Measurements from ENCODE around the gene RAD51B.

Gene RAD51B

DNA sequence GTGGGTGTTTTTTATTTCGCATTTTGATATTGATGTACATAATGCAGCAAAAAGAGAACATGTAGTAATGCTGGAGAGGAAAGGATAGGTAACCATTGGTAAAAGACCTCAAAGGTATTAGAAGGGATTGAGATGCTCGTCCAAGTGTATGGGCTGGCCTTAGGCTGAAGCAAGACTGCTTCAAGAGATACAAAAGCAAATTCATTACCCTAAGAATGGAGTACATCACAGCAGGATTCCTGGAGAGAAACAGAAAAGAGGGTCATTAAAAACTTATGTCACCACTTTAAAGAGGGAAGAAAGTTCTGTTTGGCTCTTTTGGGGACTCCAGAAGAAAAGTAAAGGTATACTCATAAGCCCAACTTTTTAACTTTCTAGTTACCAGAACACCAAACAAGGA, 552.8 kb downstream of the RAD51B start:
- H3K4me3 Mint-ChIP-seq, result no peak overlapping the region
- no peaks in the 10 kb centered on the region for H3K9me3 Mint-ChIP-seq
- peaks cover 31% of the 10 kb centered on the region for H3K4me1 Mint-ChIP-seq (ENCODE audit: low read depth)
- H3K27ac Mint-ChIP-seq, result no peak overlapping the region
- no peaks in the 10 kb centered on the region for H3K27me3 Mint-ChIP-seq (ENCODE audit: low read depth)
- no peaks in the 10 kb centered on the region for H3K36me3 Mint-ChIP-seq (ENCODE audit: low read depth)

DNA sequence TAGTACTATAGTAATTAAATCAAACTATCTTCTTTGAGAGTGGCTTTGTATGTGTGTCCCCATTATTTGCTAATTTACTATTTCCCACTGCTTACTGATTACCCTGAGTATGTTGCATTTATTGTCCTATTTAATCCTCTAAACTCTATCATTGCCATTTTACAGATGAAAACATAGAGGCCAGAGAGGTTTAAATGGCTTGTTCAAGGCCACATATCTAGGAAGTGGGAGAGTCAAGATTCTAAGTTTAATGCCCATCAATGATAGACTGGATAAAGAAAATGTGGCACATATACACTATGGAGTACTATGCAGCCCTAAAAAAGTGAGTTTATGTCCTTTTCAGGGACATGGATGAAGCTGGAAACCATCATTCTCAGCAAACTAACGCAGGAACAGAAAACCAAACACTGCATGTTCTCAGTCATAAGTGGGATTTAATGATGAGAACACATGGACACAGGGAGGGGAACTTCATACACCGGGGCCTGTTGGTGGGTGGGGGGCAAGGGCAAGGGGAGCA, 553.6 kb downstream of the RAD51B start:
- Mint-ChIP-seq H3K27ac (no peak overlapping the region), H3K9me3 (no peaks in the 10 kb centered on the region), H3K4me1 (ENCODE audit: low read depth) (peaks cover 34% of the 10 kb centered on the region), H3K36me3 (ENCODE audit: low read depth) (no peaks in the 10 kb centered on the region), H3K27me3 (ENCODE audit: low read depth) (no peaks in the 10 kb centered on the region), H3K4me3 (no peak overlapping the region)

DNA sequence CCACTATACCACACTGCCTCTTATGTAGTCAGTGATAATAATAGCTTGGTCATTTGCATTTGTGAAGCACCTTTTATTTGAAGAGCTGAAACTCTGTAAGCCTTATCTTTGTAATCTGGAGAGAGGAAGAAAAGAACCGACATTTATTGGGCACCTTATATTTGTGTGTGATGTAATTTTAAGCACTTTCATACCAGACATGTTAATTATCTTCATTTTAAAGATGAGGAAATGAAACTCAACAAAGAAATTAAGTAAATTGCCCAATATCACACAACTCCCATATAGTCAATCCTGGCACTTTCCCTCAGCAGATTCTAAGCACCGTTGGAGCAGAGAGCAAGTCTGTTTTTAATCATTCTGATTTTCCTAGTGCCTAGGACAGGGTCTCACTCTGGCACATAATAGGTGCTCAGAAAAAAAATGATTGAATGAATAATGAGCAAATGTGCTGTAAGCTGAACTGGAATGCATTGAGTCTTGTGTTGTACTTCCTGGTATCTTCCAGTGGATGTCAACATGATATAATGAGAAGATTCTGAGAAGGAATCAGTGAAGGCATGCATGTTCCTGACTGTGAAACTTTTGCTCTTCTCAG, 554.4 kb downstream of the RAD51B start:
- H3K4me3 Mint-ChIP-seq, result no peak overlapping the region
- H3K9me3 Mint-ChIP-seq, result no peaks in the 10 kb centered on the region
- peaks cover 28% of the 10 kb centered on the region for H3K4me1 Mint-ChIP-seq (ENCODE audit: low read depth)
- no peaks in the 10 kb centered on the region for H3K36me3 Mint-ChIP-seq (ENCODE audit: low read depth)
- H3K27ac Mint-ChIP-seq, result no peak overlapping the region
- H3K27me3 Mint-ChIP-seq (ENCODE audit: low read depth), result no peaks in the 10 kb centered on the region

DNA sequence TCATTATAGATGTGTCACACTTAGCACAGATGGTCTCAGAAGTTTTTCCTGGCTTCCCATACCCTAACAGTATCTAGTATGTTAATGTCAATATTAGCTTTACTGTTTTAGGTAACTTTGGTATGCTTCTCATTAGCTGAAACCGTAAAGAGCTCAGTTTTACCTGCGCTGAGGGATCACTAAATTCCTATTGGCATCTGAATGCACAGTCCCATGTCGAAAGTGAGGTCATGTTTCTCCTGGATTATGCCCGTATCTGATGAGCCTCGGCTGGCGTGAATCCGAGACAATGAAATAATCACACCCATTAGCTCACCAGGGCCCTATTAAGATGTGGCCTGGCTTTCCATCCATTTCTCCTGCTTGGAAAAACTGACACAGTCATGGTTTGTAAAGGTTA, 555.1 kb downstream of the RAD51B start:
- Mint-ChIP-seq H3K4me1 (ENCODE audit: low read depth) (peaks cover 24% of the 10 kb centered on the region), H3K4me3 (no peak overlapping the region)

DNA sequence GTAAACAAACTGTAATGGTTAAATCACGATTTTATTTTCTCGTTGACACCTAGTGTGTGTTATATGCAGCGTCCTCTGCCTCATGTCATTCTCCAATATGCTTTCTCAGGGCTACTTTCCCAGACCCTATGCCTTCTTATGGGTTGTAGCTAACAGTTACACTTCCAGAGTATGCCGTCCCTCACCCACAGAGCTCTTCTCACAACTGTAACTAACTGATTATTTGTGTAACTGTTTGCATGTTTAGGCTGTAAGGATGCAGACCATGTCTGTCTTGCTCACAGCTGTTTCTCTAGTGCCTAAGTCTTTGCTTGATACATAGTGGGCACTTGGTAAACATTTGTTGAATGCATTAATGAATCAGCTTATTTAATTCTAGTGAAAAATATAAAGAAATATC, 555.8 kb downstream of the RAD51B start:
- no peak overlapping the region for H3K27ac Mint-ChIP-seq

More for the DNA sequence above, 555.1 kb downstream of the RAD51B start:
- no peaks in the 10 kb centered on the region for H3K36me3 Mint-ChIP-seq (ENCODE audit: low read depth)
- H3K9me3 Mint-ChIP-seq, result no peaks in the 10 kb centered on the region
- no peaks in the 10 kb centered on the region for H3K27me3 Mint-ChIP-seq (ENCODE audit: low read depth)
- no peak overlapping the region for H3K27ac Mint-ChIP-seq

DNA sequence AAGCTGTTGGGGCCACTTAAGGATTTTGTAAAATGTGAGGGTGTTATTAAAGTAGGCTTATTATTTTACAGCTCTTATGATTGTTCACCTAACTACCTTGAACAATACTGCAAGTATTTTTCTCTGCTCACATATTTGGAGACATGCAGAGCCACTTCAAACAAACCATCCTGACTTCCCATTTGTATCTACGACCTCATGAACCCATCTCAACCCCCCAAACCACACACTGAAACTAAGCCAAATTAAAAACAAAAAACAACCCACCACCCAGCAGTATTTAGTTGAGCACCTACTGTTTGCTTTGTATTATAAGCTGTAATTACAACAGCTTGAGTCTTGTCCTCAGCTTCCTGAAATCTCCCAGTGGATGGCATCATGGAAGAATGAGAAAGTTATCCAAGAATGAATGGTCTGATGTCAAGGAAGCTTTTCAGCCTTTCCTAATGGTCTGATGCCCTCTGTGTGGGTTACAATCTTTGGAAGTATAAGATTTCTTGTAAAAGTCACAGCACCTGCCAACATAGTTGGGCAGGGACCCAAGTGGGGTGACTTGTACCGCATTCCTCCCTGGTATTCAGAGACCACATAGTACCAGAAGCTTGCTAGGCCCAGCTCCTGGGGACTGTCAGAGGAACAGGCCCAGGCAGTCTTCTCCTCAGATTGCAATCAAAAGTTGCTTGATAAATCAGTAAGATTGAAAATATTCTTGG, 556.6 kb downstream of the RAD51B start:
- Mint-ChIP-seq H3K4me3 (no peak overlapping the region), H3K27me3 (ENCODE audit: low read depth) (no peaks in the 10 kb centered on the region), H3K4me1 (ENCODE audit: low read depth) (peaks cover 23% of the 10 kb centered on the region), H3K36me3 (ENCODE audit: low read depth) (no peaks in the 10 kb centered on the region), H3K27ac (no peak overlapping the region), H3K9me3 (no peaks in the 10 kb centered on the region)

More for the DNA sequence above, 555.8 kb downstream of the RAD51B start:
- Mint-ChIP-seq H3K4me3 (no peak overlapping the region), H3K36me3 (ENCODE audit: low read depth) (no peaks in the 10 kb centered on the region), H3K27me3 (ENCODE audit: low read depth) (no peaks in the 10 kb centered on the region), H3K4me1 (ENCODE audit: low read depth) (peaks cover 23% of the 10 kb centered on the region), H3K9me3 (no peaks in the 10 kb centered on the region)

DNA sequence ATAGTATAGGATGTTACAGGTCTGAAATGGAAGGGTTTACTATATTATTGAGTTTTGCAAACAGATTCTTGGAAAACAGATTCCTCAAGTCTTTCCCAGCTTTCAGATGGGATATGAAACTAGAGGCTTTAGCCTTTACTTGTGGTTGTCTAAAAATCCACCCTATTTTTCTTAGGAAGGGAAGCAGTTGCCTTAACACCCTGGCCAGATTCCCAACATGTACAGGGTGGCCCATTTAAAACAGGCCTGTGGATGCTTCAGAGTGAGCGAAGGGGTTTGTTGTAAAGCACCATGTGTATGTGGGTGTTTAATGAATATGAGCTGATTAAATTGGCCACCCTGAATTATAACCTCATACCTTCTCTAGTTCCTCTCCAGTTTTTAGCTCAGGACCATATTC, 557.4 kb downstream of the RAD51B start:
- Mint-ChIP-seq H3K9me3 (no peaks in the 10 kb centered on the region), H3K4me1 (ENCODE audit: low read depth) (peaks cover 23% of the 10 kb centered on the region), H3K27me3 (ENCODE audit: low read depth) (no peaks in the 10 kb centered on the region), H3K36me3 (ENCODE audit: low read depth) (no peaks in the 10 kb centered on the region), H3K4me3 (no peak overlapping the region), H3K27ac (no peak overlapping the region)

DNA sequence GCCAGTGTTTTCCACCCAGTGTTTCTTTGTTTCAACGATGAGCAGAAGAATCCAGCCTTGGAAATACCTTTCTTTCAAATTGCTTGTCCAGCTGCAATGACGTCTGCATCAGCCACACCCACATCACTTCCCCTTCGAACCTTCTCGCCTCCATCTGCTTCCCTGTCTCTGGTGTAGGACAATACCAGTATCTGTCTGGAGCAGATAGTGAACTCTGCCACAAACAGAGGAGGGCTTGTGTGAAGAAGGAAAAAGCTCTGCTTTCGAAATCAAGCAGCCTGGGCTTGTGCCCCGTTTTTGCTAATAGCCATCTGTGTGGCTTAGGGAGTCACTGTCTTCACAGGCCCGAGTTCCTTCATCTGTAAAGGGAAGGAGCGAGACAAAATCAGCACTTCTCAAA, 557.9 kb downstream of the RAD51B start:
- Mint-ChIP-seq H3K4me3 (no peak overlapping the region), H3K36me3 (ENCODE audit: low read depth) (no peaks in the 10 kb centered on the region), H3K27ac (no peak overlapping the region), H3K4me1 (ENCODE audit: low read depth) (peaks cover 23% of the 10 kb centered on the region), H3K9me3 (no peaks in the 10 kb centered on the region), H3K27me3 (ENCODE audit: low read depth) (no peaks in the 10 kb centered on the region)

DNA sequence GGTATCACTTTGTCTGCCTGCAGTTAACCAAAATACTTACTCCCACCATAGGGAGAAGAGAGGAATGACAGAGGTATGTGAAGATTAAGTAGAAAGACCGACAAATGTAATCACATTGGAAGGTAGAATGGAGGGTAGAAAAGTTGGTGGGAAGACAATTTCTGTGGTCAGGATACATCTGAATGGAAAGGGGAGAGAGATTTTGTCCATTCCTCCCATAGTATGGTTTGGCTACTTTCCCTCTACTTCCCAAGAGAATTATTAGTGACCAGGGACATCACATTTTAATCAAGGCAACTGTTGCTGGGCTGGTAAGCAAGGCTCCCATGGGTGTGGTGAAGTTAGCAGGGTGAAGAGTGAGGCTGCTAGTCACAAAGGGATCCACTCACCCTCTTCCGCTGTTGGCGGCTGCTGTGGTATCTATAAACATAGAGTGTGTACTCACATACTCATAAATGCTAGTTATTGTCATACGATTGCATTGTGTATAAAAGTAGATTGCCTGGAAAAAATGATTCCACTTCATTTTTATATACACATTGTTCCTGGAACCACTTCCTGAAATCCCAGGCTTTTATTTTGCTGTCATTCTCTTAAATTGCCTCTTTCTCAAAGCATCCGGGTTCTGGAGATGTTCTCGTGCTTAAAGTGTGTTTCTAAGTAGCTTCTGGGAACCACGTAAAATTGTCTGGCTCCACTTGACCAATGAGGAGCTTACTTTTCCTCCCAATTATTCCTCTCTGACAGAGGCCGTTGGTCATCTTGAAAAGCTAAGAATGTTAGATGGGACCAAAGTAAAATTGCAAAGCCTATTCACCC, 560.1 kb downstream of the RAD51B start:
- H3K36me3 Mint-ChIP-seq (ENCODE audit: low read depth), result no peaks in the 10 kb centered on the region
- peaks cover 19% of the 10 kb centered on the region for H3K4me1 Mint-ChIP-seq (ENCODE audit: low read depth)
- no peaks in the 10 kb centered on the region for H3K27me3 Mint-ChIP-seq (ENCODE audit: low read depth)
- no peak overlapping the region for H3K27ac Mint-ChIP-seq
- no peaks in the 10 kb centered on the region for H3K9me3 Mint-ChIP-seq
- H3K4me3 Mint-ChIP-seq, result no peak overlapping the region

DNA sequence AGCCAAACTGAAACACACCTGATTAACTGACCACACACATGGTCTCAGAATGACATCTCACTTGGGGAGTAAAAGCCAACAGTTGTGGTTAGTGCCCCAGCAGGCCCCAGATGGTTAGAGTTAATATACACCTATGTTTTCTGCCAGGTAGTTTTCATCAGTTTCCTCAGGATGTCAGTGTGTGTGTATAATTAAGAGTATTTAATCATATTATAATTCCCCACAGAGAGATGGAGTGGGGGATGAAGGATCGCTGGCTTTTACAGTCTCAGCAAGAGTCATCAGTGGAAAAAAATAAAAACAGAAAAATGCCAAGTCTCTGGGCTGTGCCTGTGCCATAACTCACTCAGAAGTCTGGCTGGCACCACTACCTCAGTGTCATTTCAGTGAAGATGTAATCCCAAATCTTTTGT, 560.8 kb downstream of the RAD51B start:
- H3K4me1 Mint-ChIP-seq (ENCODE audit: low read depth), result peaks cover 19% of the 10 kb centered on the region
- no peak overlapping the region for H3K4me3 Mint-ChIP-seq
- no peaks in the 10 kb centered on the region for H3K27me3 Mint-ChIP-seq (ENCODE audit: low read depth)
- no peak overlapping the region for H3K27ac Mint-ChIP-seq
- no peaks in the 10 kb centered on the region for H3K36me3 Mint-ChIP-seq (ENCODE audit: low read depth)
- no peaks in the 10 kb centered on the region for H3K9me3 Mint-ChIP-seq

DNA sequence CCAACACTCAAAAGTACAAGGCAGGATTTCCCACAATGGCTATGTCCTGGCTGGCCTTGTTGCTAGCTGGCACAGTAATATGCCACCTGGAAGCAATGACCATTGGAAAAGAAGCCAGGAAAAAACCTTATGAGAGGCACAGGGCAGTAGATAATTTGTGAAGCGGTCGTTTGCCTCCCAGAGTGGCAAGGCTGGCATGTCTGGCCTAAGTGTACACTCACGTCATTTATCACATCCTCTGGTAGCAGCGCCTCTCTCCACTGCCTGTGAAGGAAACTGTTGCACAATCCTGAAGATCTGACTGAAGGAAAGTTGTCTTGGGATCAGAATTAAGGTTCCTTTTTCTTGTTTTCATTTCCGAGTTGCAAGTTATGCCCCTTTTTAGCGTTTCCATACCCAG, 564.8 kb downstream of the RAD51B start:
- Mint-ChIP-seq H3K36me3 (ENCODE audit: low read depth) (peaks cover 3% of the 10 kb centered on the region), H3K27me3 (ENCODE audit: low read depth) (no peaks in the 10 kb centered on the region), H3K4me1 (ENCODE audit: low read depth) (peaks cover 2% of the 10 kb centered on the region), H3K4me3 (no peak overlapping the region), H3K9me3 (no peaks in the 10 kb centered on the region), H3K27ac (no peak overlapping the region)

DNA sequence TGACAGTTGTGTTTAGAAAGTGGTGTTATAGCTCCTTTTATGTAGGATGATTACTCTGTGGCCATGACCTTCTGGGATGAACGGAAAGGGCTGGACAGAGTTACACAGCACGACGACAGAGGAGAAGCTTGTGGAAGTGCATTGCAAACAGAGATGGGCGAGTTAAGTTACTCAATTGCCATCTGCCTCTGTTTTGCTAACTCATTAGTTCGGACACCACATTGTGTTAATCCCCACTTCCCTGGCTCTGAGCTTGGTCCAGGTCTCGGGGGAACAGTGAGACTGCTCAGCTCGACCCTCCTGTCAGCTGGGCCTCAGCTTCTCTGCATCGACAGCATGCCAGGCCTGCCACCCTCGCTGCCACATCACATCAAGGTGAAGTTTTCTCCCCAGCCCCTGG, 565.3 kb downstream of the RAD51B start:
- H3K9me3 Mint-ChIP-seq, result no peaks in the 10 kb centered on the region
- H3K4me3 Mint-ChIP-seq, result no peak overlapping the region
- H3K27me3 Mint-ChIP-seq (ENCODE audit: low read depth), result no peaks in the 10 kb centered on the region
- H3K36me3 Mint-ChIP-seq (ENCODE audit: low read depth), result peaks cover 3% of the 10 kb centered on the region
- no peak overlapping the region for H3K27ac Mint-ChIP-seq
- H3K4me1 Mint-ChIP-seq (ENCODE audit: low read depth), result no peaks in the 10 kb centered on the region

DNA sequence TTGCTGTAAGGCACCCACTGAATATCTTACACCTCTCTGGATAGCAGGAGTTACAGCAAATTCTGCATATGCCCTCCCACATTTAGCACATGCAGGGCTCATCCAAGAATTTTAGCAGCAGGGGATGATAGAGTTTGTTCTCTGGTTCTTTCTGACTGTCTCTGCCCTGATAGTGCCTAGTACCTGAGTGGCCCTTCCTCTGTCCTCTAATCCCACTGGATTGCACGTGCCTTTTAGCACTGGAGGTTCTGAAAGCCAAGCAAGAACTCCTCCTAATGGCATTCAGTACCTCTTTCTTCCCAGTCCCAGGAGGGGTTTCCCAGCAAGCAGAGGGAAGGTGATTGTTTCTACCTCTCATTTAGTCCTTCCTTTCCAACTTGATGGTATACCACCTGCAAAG, 566.9 kb downstream of the RAD51B start:
- Mint-ChIP-seq H3K36me3 (ENCODE audit: low read depth) (peaks cover 3% of the 10 kb centered on the region), H3K4me3 (no peak overlapping the region), H3K4me1 (ENCODE audit: low read depth) (no peaks in the 10 kb centered on the region), H3K9me3 (no peaks in the 10 kb centered on the region), H3K27me3 (ENCODE audit: low read depth) (no peaks in the 10 kb centered on the region), H3K27ac (no peak overlapping the region)

DNA sequence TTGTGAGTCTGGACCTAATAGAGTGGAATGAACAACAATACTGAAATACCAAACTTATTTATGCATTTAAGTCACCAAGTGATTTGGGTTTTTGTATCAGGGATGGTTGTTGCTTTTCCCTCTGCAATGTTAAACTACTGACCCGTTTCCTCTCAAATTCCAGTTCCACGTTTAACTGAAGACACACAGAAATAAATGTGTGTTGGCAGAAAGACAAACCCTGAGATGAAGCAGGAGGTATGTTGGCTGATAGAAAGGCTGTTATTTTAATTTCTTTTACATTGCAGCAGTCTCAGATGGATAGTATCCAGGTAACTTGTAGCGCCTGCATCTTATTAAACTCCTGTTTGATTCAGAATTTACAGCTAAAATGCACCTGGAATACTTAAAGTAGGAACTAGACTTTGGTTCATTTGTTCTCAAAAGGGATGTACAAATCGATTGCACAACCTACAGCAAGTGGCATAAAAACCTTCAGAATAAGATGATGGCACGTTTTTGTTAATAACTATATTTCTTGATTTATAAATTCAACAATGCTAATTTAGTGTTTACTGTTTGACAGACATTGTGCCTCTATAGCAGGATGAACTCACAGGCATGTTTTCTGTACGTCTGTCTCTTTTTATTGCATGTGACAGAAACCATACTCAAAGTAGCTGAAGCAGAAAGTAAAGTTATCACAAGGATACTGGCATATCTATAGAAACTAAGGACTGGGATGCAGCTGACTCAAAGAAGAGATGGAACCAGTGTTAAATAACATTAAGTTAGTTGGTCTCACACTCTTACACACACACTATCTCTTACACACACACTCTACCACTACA, 567.6 kb downstream of the RAD51B start:
- no peaks in the 10 kb centered on the region for H3K27me3 Mint-ChIP-seq (ENCODE audit: low read depth)
- H3K27ac Mint-ChIP-seq, result no peak overlapping the region
- H3K36me3 Mint-ChIP-seq (ENCODE audit: low read depth), result peaks cover 3% of the 10 kb centered on the region
- no peak overlapping the region for H3K4me3 Mint-ChIP-seq
- H3K9me3 Mint-ChIP-seq, result no peaks in the 10 kb centered on the region
- H3K4me1 Mint-ChIP-seq (ENCODE audit: low read depth), result no peaks in the 10 kb centered on the region

Data from T-helper 1 cell treated with Interleukin-12 subunit alpha and Interleukin-12 subunit beta and Interleukin-4 antibody, amounts not matched to agents 30 μg/mL and 1 μg/mL, for 36 hours (primary cell).